ENCODE data around the gene NOL8.

The NOL8 gene

DNA sequence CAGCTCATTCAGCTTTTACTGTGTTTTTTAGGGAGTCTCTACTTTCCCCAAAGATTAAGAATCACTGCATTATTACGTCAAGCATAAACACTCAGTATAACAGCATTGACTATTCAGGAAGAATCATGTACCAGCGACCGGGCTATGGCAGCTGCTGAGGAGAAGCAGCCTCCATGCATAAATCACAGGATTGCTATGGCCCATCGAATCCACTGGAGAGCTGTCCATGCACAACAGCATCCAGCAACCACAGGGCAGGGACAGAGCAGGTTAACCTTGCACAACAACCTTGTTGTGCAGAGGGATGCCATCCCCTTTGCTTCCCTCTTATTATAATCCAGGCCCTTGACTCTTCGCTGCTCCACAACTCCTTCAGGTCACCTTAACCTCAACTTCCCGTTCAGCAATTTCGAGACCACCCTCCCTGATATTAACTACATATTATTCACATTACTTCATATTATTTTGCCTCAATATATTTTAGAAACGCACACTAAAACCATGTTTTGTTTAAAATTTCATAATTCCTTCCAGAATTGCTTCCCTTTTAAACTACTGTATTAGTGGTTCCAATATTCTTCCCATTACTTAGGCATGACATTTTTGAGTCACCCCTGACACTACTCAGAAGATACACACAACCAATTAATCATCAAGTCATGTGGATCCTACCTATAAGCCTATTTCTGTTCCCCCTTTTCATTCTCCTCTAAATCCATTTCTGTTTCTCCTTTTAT lies 32.6 kb downstream of the NOL8 start:
- no peak for TF ChIP-seq MEIS1 (CRISPR knock-in tag; IDR thresholded peaks at IDR 0.05; ENCODE audit: borderline replicate concordance)
- TF ChIP-seq ZNF600 (tag by site-specific recombination; IDR thresholded peaks at IDR 0.05) = 0 out of 2 replicates have a peak, but pooled peaks have one; percentile 24
- TF ChIP-seq ZNF830 (tag by site-specific recombination; IDR thresholded peaks at IDR 0.05; ENCODE audit: low read depth) = no peak
- no peak for TF ChIP-seq ZNF274 (IDR thresholded peaks at IDR 0.05; ENCODE audit: low read length)
- TF ChIP-seq ZNF274 (tag by site-specific recombination; IDR thresholded peaks at IDR 0.05; ENCODE audit: borderline replicate concordance) = no peak
- no peak for TF ChIP-seq ZBTB17 (tag by site-specific recombination; IDR thresholded peaks at IDR 0.05)
- peak overlapping the region; percentile 98 for H3K4me3 ChIP-seq (ENCODE audit: low read depth, low read length)
- no peak overlapping the region for H3K27ac ChIP-seq (ENCODE audit: extremely low read depth, low read depth, low read length)
- no peaks in the 10 kb centered on the region for H3K9me3 ChIP-seq (ENCODE audit: control insufficient read depth, insufficient read depth, low read depth, low read length)
- ChIA-PET POLR2A (interaction anchor here (0.6 to 0.7 kb wide), 2 partner anchors 577 to 736 kb away, joined by 3 read pairs; no protein-coding TSS in a partner anchor), CTCF (interaction anchor here (0.6 to 2.8 kb wide), 2 partner anchors 14 to 152 kb away, joined by 3 to 15 read pairs; no protein-coding TSS in a partner anchor)
- H3K36me3 ChIP-seq (ENCODE audit: control insufficient read depth in 2 of 2, insufficient read depth in 1 of 2, low read length in 2 of 2) = peaks cover 9 to 45% of the 10 kb centered on the region in 2 experiments
- no peaks in the 10 kb centered on the region; the same call in 1 of the 2 replicates for H3K4me1 ChIP-seq (ENCODE audit: control insufficient read depth, insufficient read depth, low read length)

DNA sequence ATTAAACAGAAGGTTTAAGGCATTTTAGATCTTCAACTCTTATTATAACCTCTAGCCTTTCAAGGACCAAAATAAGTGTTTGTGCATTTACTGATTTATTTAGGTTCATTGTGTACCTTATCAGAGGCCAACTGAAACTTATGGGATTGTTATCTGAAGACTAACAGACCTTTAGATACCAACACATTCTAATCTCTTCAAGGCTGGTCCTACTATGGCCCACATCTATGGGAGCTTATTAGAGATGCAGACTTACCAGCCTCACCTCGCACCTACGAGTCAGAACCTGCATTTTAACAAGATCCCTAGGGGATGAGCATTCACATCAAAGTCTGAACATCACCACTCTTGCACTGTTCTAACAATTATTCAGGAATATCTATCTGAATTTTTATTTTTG lies 33.6 kb downstream of the NOL8 start:
- no peak overlapping the region for H3K4me3 ChIP-seq (ENCODE audit: low read depth, low read length)
- ChIA-PET POLR2A (interaction anchor here (0.6 to 0.7 kb wide), 3 partner anchors 23 to 95 kb away, joined by 3 to 4 read pairs (median 3); no protein-coding TSS in a partner anchor), CTCF (interaction anchor here (0.6 to 2.8 kb wide), 2 partner anchors 151 to 164 kb away, joined by 3 to 15 read pairs; no protein-coding TSS in a partner anchor)
- TF ChIP-seq ZFP69B (tag by site-specific recombination; IDR thresholded peaks at IDR 0.05) = no peak
- TF ChIP-seq ZNF837 (tag by site-specific recombination; IDR thresholded peaks at IDR 0.05) = no peak
- no peak for TF ChIP-seq ZNF785 (tag by site-specific recombination; IDR thresholded peaks at IDR 0.05)
- TF ChIP-seq, protein P1, sequence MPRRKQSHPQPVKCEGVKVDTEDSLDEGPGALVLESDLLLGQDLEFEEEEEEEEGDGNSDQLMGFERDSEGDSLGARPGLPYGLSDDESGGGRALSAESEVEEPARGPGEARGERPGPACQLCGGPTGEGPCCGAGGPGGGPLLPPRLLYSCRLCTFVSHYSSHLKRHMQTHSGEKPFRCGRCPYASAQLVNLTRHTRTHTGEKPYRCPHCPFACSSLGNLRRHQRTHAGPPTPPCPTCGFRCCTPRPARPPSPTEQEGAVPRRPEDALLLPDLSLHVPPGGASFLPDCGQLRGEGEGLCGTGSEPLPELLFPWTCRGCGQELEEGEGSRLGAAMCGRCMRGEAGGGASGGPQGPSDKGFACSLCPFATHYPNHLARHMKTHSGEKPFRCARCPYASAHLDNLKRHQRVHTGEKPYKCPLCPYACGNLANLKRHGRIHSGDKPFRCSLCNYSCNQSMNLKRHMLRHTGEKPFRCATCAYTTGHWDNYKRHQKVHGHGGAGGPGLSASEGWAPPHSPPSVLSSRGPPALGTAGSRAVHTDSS (tag by site-specific recombination; IDR thresholded peaks at IDR 0.05) = no peak
- no peak for TF ChIP-seq ZNF311 (tag by site-specific recombination; IDR thresholded peaks at IDR 0.05; ENCODE audit: borderline replicate concordance)
- no peak for TF ChIP-seq PRDM1 (tag by site-specific recombination; IDR thresholded peaks at IDR 0.05)
- H3K4me1 ChIP-seq (ENCODE audit: control insufficient read depth, insufficient read depth, low read length) = no peaks in the 10 kb centered on the region; the same call in 1 of the 2 replicates
- H3K9me3 ChIP-seq (ENCODE audit: control insufficient read depth, insufficient read depth, low read depth, low read length) = no peaks in the 10 kb centered on the region
- peaks cover 16 to 45% of the 10 kb centered on the region in 2 experiments for H3K36me3 ChIP-seq (ENCODE audit: control insufficient read depth in 2 of 2, insufficient read depth in 1 of 2, low read length in 2 of 2)
- no peak overlapping the region for H3K27ac ChIP-seq (ENCODE audit: extremely low read depth, low read depth, low read length)

DNA sequence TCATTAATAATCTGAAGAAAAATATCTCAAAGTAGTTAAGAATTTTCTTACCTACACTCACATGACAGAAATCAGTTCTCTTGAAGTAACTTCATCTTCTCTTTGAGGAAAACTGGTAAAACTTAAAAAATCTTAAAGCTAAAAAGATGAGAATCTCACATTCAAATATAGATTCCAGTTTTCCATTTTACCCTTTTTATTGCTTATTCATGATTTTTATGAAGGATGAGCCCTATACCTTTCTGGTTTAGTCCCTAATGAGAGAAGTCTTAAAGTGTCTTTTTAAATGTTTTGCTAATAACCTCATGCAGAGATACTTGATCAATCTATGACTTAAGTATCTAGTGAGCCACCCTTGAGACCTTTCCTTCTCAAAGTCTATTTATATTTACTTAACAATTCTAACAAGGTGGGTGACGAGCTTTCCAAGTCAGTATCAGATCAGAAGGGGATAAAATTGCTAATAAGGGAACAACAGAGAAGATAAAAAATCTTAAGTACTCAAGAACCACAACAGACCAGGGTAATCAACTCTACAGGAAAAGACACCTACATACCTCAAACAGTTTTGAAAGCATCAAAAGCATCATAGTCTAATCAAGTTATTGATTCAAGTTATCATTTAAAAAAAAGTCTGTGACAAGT lies 34.2 kb downstream of the NOL8 start:
- ChIA-PET CTCF (interaction anchor here (1.3 to 2.8 kb wide), 2 partner anchors 38 to 151 kb away, joined by 3 to 15 read pairs; no protein-coding TSS in a partner anchor), POLR2A (interaction anchor here (0.6 to 2.9 kb wide), 2 partner anchors 13 to 75 kb away, joined by 8 to 9 read pairs; no protein-coding TSS in a partner anchor)
- H3K9me3 ChIP-seq (ENCODE audit: control insufficient read depth, insufficient read depth, low read depth, low read length) = no peaks in the 10 kb centered on the region
- H3K4me1 ChIP-seq (ENCODE audit: control insufficient read depth, insufficient read depth, low read length) = no peaks in the 10 kb centered on the region; the same call in 1 of the 2 replicates
- H3K27ac ChIP-seq (ENCODE audit: extremely low read depth, low read depth, low read length) = no peak overlapping the region
- no peak overlapping the region for H3K4me3 ChIP-seq (ENCODE audit: low read depth, low read length)
- peaks cover 19 to 51% of the 10 kb centered on the region in 2 experiments for H3K36me3 ChIP-seq (ENCODE audit: control insufficient read depth in 2 of 2, insufficient read depth in 1 of 2, low read length in 2 of 2)
- TF ChIP-seq ZNF830 (tag by site-specific recombination; IDR thresholded peaks at IDR 0.05; ENCODE audit: low read depth) (no peak), ZNF19 (tag by site-specific recombination; IDR thresholded peaks at IDR 0.05; ENCODE audit: low read depth) (no peak)

All from HEK293 (cell line).